Measurements from ENCODE around the gene CCT6A.
A peak's percentile ranks its signal among the peaks of the same experiment; 100 is the strongest.

The CCT6A gene

GRCh38 chr7:56051339-56052191, at the start of gene CCT6A, which contains the start of gene PSPH:
Gene CCT6A, plus strand, starts transcription at chr7:56051765. Its CDS starts 84 bp downstream, at chr7:56051849.
Gene PSPH, minus strand, starts transcription at chr7:56051444. Its CDS starts 30,232 bp downstream, at chr7:56021212.
- H3K4me1 ChIP-seq, result peaks cover 8% of the 10 kb centered on the region
- no peak for TF ChIP-seq CTCF (IDR thresholded peaks at IDR 0.05)

GRCh38 chr7:56003749-56004148, 47.8 kb upstream of the CCT6A start:
- no peak overlapping the region for H3K27ac ChIP-seq
- no peaks in the 10 kb centered on the region for H3K27me3 ChIP-seq (ENCODE audit: control insufficient read depth, insufficient read depth, low read length)
- no peaks in the 10 kb centered on the region for H3K4me1 ChIP-seq
- H3K4me3 ChIP-seq (ENCODE audit: low read depth, low read length), result no peak overlapping the region
- no peaks in the 10 kb centered on the region for H3K36me3 ChIP-seq (ENCODE audit: control insufficient read depth, insufficient read depth, low read length)
- H3K79me2 ChIP-seq, result no peaks in the 10 kb centered on the region
- no peak overlapping the region for H3K9ac ChIP-seq
- H2AFZ ChIP-seq, result no peak overlapping the region
- H3K4me2 ChIP-seq (ENCODE audit: low read length), result no peak overlapping the region
- no peaks in the 10 kb centered on the region for H3K9me3 ChIP-seq (ENCODE audit: control insufficient read depth, low read length)
- no peak for TF ChIP-seq CTCF (IDR thresholded peaks at IDR 0.05)

More at GRCh38 chr7:56051339-56052191, at the start of gene CCT6A, which contains the start of gene PSPH:
- H3K4me2 ChIP-seq (ENCODE audit: low read length), result peak within 1 kb of the TSS; percentile 99
- H3K79me2 ChIP-seq, result peaks cover 18% of the 10 kb centered on the region
- H3K27ac ChIP-seq, result peak within 1 kb of the TSS; percentile 87
- H2AFZ ChIP-seq, result peak within 1 kb of the TSS; percentile 93
- peak within 1 kb of the TSS; percentile 70 for H3K9ac ChIP-seq
- H3K4me3 ChIP-seq (ENCODE audit: low read depth, low read length), result peak within 1 kb of the TSS; percentile 97
- H3K36me3 ChIP-seq (ENCODE audit: control insufficient read depth, insufficient read depth, low read length), result no peaks in the 10 kb centered on the region
- H3K27me3 ChIP-seq (ENCODE audit: control insufficient read depth, insufficient read depth, low read length), result no peaks in the 10 kb centered on the region
- H3K9me3 ChIP-seq (ENCODE audit: control insufficient read depth, low read length), result no peaks in the 10 kb centered on the region

GRCh38 chr7:56007167-56007652, 44.4 kb upstream of the CCT6A start:
- no peak for TF ChIP-seq CTCF (IDR thresholded peaks at IDR 0.05)
- Histone ChIP-seq H3K4me1 (no peaks in the 10 kb centered on the region), H3K79me2 (no peaks in the 10 kb centered on the region), H3K27me3 (ENCODE audit: control insufficient read depth, insufficient read depth, low read length) (no peaks in the 10 kb centered on the region), H3K36me3 (ENCODE audit: control insufficient read depth, insufficient read depth, low read length) (no peaks in the 10 kb centered on the region), H3K27ac (no peak overlapping the region), H3K4me3 (ENCODE audit: low read depth, low read length) (no peak overlapping the region), H3K9ac (no peak overlapping the region), H2AFZ (no peak overlapping the region), H3K9me3 (ENCODE audit: control insufficient read depth, low read length) (no peaks in the 10 kb centered on the region), H3K4me2 (ENCODE audit: low read length) (no peak overlapping the region)

GRCh38 chr7:56007891-56008290, 43.7 kb upstream of the CCT6A start:
- no peak for TF ChIP-seq CTCF (IDR thresholded peaks at IDR 0.05)
- no peaks in the 10 kb centered on the region for H3K79me2 ChIP-seq
- H3K36me3 ChIP-seq (ENCODE audit: control insufficient read depth, insufficient read depth, low read length), result no peaks in the 10 kb centered on the region
- H3K27ac ChIP-seq, result no peak overlapping the region
- no peaks in the 10 kb centered on the region for H3K27me3 ChIP-seq (ENCODE audit: control insufficient read depth, insufficient read depth, low read length)
- no peak overlapping the region for H3K4me2 ChIP-seq (ENCODE audit: low read length)
- no peak overlapping the region for H3K9ac ChIP-seq
- no peaks in the 10 kb centered on the region for H3K9me3 ChIP-seq (ENCODE audit: control insufficient read depth, low read length)
- H3K4me3 ChIP-seq (ENCODE audit: low read depth, low read length), result no peak overlapping the region
- H3K4me1 ChIP-seq, result no peaks in the 10 kb centered on the region
- H2AFZ ChIP-seq, result no peak overlapping the region

Data from parathyroid adenoma (tissue), 2 donors.